ENCODE results near the gene TMEM198. TPM values are rescaled to one million over a fixed set of nuclear protein-coding genes. Genes with fewer than 3 reads are reported as not detected.

Gene TMEM198
- total RNA-seq, 2 experiments from 2014 or later: 0.44 to 0.69 TPM

- Mint-ChIP-seq H3K4me3 (no peak overlapping the region), H3K27ac (no peak overlapping the region), H3K4me1 (peaks cover 3% of the 10 kb centered on the region), H3K36me3 (ENCODE audit: low read depth) (no peaks in the 10 kb centered on the region), H3K9me3 (no peaks in the 10 kb centered on the region), H3K27me3 (peaks cover 74% of the 10 kb centered on the region)
- CTCF ChIA-PET: interaction anchor here (2.3 kb wide), 1 partner anchor 27 kb away, joined by 7 read pairs; a partner anchor contains a TSS
- POLR2A ChIA-PET: no interaction called here
- DNase-seq: no peak
Measured at GRCh38 chr2:219522111-219523030, 21.5 kb upstream of the TMEM198 start.

- ChIA-PET POLR2A (no interaction called here), CTCF (interaction anchor here (0.7 to 9.6 kb wide), 3 partner anchors 13 to 64 kb away, joined by 3 to 79 read pairs (median 3); partner anchors contain the start of genes CHPF and TMEM198)
- Mint-ChIP-seq H3K36me3 (ENCODE audit: low read depth) (no peaks in the 10 kb centered on the region), H3K4me1 (peaks cover 3% of the 10 kb centered on the region), H3K9me3 (no peaks in the 10 kb centered on the region), H3K4me3 (no peak overlapping the region), H3K27ac (no peak overlapping the region), H3K27me3 (peaks cover 74% of the 10 kb centered on the region)
- DNase-seq: no peak
Measured at GRCh38 chr2:219523031-219523671, 20.7 kb upstream of the TMEM198 start.

GRCh38 chr2:219524817-219525216 lies 19.0 kb upstream of the TMEM198 start:
- H3K9me3 Mint-ChIP-seq: no peaks in the 10 kb centered on the region
- H3K27ac Mint-ChIP-seq: no peak overlapping the region
- peaks cover 3% of the 10 kb centered on the region for H3K4me1 Mint-ChIP-seq
- peaks cover 83% of the 10 kb centered on the region for H3K27me3 Mint-ChIP-seq
- no peak for DNase-seq
- no peak overlapping the region for H3K4me3 Mint-ChIP-seq
- H3K36me3 Mint-ChIP-seq (ENCODE audit: low read depth): no peaks in the 10 kb centered on the region
- ChIA-PET POLR2A (no interaction called here), CTCF (interaction anchor here (1.1 to 9.6 kb wide), 3 partner anchors 16 to 122 kb away, joined by 3 to 79 read pairs (median 3); partner anchors contain the start of genes CHPF and TMEM198)

- H3K4me3 Mint-ChIP-seq: no peak overlapping the region
- no peak overlapping the region for H3K27ac Mint-ChIP-seq
- no peaks in the 10 kb centered on the region for H3K36me3 Mint-ChIP-seq (ENCODE audit: low read depth)
- ChIA-PET CTCF (interaction anchor here (1.3 to 9.6 kb wide), 3 partner anchors 9 to 123 kb away, joined by 4 to 79 read pairs (median 5); partner anchors contain the start of genes CHPF and TMEM198), POLR2A (interaction anchor here (1.0 kb wide), 1 partner anchor 16 kb away, joined by 3 read pairs; no protein-coding TSS in a partner anchor)
- peaks cover 81% of the 10 kb centered on the region for H3K27me3 Mint-ChIP-seq
- H3K4me1 Mint-ChIP-seq: peaks cover 3% of the 10 kb centered on the region
- DNase-seq: no peak
- no peaks in the 10 kb centered on the region for H3K9me3 Mint-ChIP-seq
Measured at GRCh38 chr2:219525533-219526232, 18.1 kb upstream of the TMEM198 start.

DNA sequence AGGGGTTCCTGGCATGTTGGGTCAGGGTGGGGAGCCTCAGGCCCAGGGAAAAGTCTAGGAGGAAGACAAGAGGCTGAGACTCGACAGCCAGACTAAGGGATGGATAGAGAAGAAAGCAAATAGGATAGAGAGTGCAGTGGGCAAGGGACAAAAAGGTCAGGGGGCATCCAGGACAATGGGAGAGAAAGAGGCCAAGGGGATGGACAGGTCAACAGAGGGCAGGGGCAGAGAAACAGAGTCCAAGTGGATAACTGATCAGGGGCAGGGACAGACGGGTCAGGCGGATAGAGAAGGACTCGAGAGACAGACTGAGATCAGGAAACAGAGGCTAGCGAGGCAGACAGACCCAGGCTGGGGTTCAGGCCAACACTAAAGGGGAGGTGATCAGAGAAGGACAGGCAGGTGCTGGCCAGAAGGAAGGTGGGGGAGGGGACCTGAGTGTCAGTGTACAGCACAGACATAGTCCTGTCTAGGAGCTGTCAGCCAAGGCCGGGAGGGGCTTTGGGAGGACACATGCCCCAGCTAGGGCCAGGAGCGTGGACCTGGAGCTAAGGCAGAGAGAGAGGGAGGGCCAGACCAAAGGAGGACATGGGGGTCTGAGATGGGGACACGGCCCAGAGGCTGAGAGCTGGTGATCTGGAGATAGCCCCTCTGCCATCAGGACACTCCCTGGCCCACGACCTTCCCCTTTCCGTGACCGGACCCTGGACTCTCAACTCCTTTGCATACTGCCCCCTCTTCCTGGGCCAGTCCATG lies 17.3 kb upstream of the TMEM198 start:
- Mint-ChIP-seq H3K36me3 (ENCODE audit: low read depth) (no peaks in the 10 kb centered on the region), H3K27me3 (peaks cover 79% of the 10 kb centered on the region), H3K4me1 (peaks cover 3% of the 10 kb centered on the region), H3K4me3 (no peak overlapping the region), H3K9me3 (no peaks in the 10 kb centered on the region), H3K27ac (no peak overlapping the region)
- POLR2A ChIA-PET: interaction anchor here (1.0 kb wide), 1 partner anchor 17 kb away, joined by 3 read pairs; no protein-coding TSS in a partner anchor
- DNase-seq: no peak
- CTCF ChIA-PET: interaction anchor here (1.3 to 9.6 kb wide), 4 partner anchors 10 to 124 kb away, joined by 4 to 79 read pairs (median 8); partner anchors contain the start of genes CHPF and TMEM198

GRCh38 chr2:219527076-219527394 lies 16.8 kb upstream of the TMEM198 start:
- no peak for DNase-seq
- Mint-ChIP-seq H3K9me3 (no peaks in the 10 kb centered on the region), H3K27ac (no peak overlapping the region), H3K4me3 (no peak overlapping the region), H3K36me3 (ENCODE audit: low read depth) (no peaks in the 10 kb centered on the region), H3K4me1 (no peaks in the 10 kb centered on the region), H3K27me3 (peaks cover 74% of the 10 kb centered on the region)
- POLR2A ChIA-PET: interaction anchor here (1.0 kb wide), 1 partner anchor 17 kb away, joined by 3 read pairs; no protein-coding TSS in a partner anchor
- CTCF ChIA-PET: interaction anchor here (1.6 to 9.6 kb wide), 3 partner anchors 11 to 124 kb away, joined by 5 to 79 read pairs (median 11); partner anchors contain the start of genes CHPF and TMEM198

- H3K27me3 Mint-ChIP-seq: peaks cover 73% of the 10 kb centered on the region
- H3K27ac Mint-ChIP-seq: no peak overlapping the region
- no peaks in the 10 kb centered on the region for H3K4me1 Mint-ChIP-seq
- H3K36me3 Mint-ChIP-seq (ENCODE audit: low read depth): no peaks in the 10 kb centered on the region
- no peak for DNase-seq
- ChIA-PET POLR2A (no interaction called here), CTCF (interaction anchor here (1.3 to 9.6 kb wide), 5 partner anchors 9 to 125 kb away, joined by 3 to 79 read pairs (median 11); partner anchors contain the start of genes CHPF, GMPPA and TMEM198)
- no peak overlapping the region for H3K4me3 Mint-ChIP-seq
- no peaks in the 10 kb centered on the region for H3K9me3 Mint-ChIP-seq
Measured at GRCh38 chr2:219527472-219527871, 16.4 kb upstream of the TMEM198 start.

DNA sequence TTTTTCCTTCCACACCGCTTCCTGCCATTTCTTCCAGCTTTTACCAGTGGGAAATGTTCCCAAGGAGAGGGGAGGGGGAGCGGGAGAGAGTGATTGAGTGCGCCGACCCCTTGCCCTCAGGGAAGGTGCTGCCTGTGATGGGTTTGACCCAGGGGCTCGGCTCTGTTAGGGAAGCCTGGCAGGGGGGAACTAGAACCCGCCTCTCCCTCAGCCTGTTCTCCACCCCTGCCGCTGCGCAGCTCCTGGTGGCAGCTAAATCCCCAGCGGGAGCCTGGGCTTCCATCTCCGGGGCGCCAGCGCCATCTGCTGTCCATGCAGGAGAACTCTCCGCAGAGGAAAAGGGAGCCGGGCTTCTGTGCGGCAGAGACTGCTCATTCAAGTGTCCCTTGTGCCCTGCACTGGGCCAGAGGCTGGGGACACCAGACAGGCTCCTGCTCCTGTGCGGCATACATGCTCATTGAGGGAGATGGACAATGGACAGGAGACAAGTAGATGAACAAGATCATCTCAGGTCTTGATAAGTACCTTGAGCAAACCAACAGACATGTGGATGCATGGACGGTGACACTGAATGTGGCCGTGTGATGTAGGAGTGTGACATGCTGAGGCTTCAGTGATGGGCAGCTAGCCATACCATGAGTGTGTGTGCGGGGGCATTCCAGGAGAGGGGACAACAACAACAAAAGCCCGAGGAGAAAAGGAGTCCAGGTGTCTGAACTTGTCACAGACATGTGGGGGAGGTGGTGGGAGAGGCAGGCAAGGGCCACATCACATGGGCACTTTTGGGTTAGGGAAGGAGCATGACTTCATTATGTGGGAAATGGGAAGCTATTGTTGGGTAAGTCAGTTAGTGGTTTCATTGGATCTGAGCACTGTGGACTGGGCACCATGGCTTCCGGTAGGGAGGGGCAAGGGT lies 13.5 kb upstream of the TMEM198 start:
- no peak overlapping the region for H3K4me3 Mint-ChIP-seq
- H3K27ac Mint-ChIP-seq: no peak overlapping the region
- ChIA-PET POLR2A (no interaction called here), CTCF (interaction anchor here (0.6 to 9.6 kb wide), 41 partner anchors 10 to 203 kb away, joined by 3 to 79 read pairs (median 4); partner anchors contain the start of genes CHPF, DNPEP, GMPPA and STK11IP)
- DNase-seq: peak; percentile 87
- no peaks in the 10 kb centered on the region for H3K36me3 Mint-ChIP-seq (ENCODE audit: low read depth)
- no peaks in the 10 kb centered on the region for H3K4me1 Mint-ChIP-seq
- peaks cover 49% of the 10 kb centered on the region for H3K27me3 Mint-ChIP-seq
- no peaks in the 10 kb centered on the region for H3K9me3 Mint-ChIP-seq

DNA sequence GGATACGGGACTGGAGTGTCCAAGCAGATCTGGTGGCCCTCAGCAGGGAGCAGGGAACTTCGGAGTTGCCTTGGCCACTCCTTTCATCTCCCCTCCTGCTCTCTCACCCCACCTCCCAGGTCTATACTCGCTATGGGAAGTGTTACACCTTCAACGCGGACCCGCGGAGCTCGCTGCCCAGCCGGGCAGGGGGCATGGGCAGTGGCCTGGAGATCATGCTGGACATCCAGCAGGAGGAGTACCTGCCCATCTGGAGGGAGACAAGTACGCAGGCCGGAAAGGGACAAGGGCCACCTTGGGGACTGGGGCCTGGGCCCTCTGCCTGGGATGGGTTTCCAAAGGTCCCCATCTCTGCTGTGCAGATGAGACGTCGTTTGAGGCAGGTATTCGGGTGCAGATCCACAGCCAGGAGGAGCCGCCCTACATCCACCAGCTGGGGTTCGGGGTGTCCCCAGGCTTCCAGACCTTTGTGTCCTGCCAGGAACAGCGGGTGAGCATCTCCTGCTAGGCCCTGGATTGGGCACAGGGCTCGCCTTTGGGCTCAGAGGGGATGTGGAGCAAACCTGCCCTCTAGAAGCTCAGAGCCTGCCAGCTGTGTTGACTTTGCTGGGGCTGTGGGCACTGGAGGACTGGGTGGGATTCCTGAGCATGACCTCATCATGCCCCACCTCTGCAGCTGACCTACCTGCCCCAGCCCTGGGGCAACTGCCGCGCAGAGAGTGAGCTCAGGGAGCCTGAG lies 12.0 kb upstream of the TMEM198 start:
- POLR2A ChIA-PET: no interaction called here
- peaks cover 35% of the 10 kb centered on the region for H3K27me3 Mint-ChIP-seq

DNA sequence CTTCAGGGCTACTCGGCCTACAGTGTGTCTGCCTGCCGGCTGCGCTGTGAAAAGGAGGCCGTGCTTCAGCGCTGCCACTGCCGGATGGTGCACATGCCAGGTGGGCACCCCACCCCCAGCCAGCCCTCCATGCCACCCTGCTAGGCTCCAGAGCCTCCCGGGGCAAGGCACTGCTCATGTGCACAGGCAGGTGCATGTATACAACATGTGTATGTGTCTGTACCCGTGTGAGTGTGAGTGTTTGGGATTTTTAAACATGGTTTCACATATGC lies 11.5 kb upstream of the TMEM198 start:
- Mint-ChIP-seq H3K9me3 (no peaks in the 10 kb centered on the region), H3K27me3 (peaks cover 31% of the 10 kb centered on the region), H3K4me1 (no peaks in the 10 kb centered on the region), H3K36me3 (ENCODE audit: low read depth) (no peaks in the 10 kb centered on the region), H3K4me3 (no peak overlapping the region), H3K27ac (no peak overlapping the region)
- DNase-seq: no peak
- CTCF ChIA-PET: interaction anchor here (1.0 to 9.6 kb wide), 2 partner anchors 8 to 73 kb away, joined by 3 to 79 read pairs; partner anchors contain the start of genes CHPF and TMEM198
- POLR2A ChIA-PET: no interaction called here

More for the DNA sequence above, 12.0 kb upstream of the TMEM198 start:
- Mint-ChIP-seq H3K36me3 (ENCODE audit: low read depth) (no peaks in the 10 kb centered on the region), H3K4me1 (no peaks in the 10 kb centered on the region), H3K27ac (no peak overlapping the region), H3K9me3 (no peaks in the 10 kb centered on the region), H3K4me3 (no peak overlapping the region)
- CTCF ChIA-PET: interaction anchor here (0.6 to 9.6 kb wide), 6 partner anchors 9 to 228 kb away, joined by 3 to 79 read pairs (median 12); partner anchors contain the start of genes CHPF, GMPPA and TMEM198
- no peak for DNase-seq

Data from activated CD4-positive, alpha-beta T cell treated with anti-CD3 and anti-CD28 coated beads, Interleukin-2, amount 10 ng/mL, durations not matched to agents 7 days and 5 days (primary cell).